NCI-H128 (cell line): Measurements from ENCODE around the gene EIF3D.
A peak's percentile ranks its signal among the peaks of the same experiment; 100 is the strongest.

ENCODE experiments used
- DNase-seq: peaks from one replicate; lab custom pipeline; 2025; ENCODE audit not compliant: unreplicated experiment; lab: John Stamatoyannopoulos, UW

The EIF3D gene

DNA sequence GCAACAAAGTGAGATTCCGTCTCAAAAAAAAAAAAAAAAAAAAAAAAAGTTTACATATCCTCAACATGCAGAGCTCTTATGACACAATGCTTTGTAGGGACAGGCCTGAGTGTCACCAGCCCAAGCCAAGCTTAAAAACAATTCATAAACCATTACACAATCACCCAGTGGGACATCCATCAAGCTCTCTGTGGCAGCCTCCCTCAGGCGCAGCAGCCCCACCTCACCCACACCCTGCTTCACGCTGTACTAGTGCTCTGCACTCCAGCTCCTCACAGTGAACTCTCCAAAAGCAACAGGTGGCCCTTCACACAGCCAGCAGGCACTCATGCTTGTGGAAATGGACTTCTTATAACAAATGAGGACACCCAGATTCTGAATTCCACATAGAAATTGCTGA, 18.6 kb downstream of the EIF3D start:
- no peak for DNase-seq

DNA sequence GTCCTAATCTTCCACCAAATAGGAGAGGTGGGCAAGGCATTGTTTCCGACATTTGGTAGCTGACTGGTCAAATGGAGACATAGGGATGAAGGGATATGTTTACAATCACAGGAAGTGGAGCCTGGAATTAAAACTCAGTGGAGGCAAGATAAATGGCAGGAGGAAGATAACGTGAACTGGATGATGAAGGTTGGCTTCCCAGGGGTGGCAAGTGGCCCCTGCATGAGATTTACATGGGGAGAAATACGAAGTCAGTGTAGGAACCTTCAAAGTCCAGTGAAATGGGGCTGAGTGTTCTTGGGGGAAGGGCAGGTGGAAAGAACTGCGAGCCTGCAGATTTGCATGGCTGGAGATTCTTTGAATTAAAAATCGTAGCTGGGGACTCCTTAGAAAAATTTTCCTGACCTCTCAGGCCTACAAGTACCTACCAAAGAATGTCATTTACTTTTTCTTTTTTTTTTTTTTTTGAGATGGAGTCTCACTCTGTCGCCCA, 21.4 kb downstream of the EIF3D start:
- no peak for DNase-seq

DNA sequence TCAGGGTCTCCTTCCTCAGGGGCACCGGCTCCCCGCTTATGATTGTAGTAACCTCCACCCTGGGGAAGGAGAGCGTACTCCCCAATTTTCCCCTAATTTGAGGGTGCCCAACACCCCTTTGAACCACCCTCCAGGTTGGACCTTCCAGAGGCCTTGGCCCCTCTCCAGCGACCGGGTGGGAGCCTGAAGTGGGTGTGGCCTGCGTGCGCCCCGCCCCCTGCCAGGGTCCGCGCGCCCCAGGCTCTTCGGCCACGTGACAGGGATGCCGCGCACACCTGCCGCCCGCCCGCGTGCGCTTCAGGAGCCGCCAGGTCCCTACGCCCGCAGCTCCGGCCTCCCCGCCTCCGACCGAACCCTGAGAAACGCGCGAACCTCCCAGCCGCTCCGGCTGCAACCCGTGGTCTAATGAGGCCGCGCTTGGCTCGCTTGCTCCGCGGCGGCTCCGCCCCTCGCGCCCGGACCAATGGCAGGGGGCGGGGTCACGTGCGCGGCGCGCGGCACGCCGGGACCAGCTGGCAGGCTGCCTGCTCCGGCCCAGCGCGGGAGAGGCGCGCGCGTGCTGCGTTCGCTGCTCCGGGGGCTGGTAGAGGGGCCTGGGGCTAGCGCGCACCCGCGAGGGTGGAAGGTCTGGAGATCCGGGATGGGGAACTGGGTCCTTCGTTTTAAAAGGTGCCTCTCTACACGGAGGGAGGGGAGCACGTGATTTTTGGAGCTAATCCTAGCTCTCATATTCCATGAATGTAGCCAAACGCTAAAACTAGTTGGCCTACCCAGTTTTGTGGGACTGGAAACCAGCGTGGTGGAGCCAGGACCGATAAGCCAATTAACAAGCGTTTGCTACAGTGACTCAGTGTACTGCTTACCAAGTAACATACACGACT, 22.1 kb downstream of the EIF3D start, which contains the start of gene FOXRED2:
TSS of gene FOXRED2 (minus strand) at position 404 of the 881 bp plus-strand sequence. CDS start 618 bp downstream, outside the sequence.
- peak; percentile 75 for DNase-seq

DNA sequence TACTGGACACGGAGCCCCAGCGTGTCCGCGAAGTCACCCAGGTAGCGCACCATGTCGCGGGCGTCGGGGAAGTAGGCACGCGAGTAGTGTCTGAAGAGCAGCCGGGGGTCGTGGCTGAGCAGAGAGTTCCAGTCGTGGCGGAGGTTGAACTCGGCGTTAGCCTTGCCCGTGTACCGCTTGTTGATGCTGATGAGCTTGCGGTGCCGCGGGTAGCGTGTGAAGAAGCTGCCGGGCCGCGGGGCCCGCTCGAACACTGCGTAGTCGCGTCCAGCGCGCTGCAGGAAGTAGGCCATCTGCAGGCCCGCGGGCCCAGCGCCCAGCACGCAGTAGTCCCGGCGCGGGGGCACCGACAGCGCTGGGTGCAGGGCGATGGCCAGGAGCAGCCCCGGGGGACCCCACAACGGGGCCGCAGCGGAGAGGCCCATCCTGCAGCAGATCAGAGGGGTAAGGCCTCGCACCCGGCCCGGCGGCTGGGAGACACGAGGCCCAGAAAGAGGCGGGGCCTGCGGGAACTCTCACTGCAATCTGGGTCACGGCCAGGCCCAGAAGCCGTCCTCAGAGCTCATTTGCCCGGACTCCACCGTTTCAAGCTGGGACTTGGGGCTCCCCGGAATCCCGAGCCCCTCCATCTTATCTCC, 22.8 kb downstream of the EIF3D start:
- no peak for DNase-seq

DNA sequence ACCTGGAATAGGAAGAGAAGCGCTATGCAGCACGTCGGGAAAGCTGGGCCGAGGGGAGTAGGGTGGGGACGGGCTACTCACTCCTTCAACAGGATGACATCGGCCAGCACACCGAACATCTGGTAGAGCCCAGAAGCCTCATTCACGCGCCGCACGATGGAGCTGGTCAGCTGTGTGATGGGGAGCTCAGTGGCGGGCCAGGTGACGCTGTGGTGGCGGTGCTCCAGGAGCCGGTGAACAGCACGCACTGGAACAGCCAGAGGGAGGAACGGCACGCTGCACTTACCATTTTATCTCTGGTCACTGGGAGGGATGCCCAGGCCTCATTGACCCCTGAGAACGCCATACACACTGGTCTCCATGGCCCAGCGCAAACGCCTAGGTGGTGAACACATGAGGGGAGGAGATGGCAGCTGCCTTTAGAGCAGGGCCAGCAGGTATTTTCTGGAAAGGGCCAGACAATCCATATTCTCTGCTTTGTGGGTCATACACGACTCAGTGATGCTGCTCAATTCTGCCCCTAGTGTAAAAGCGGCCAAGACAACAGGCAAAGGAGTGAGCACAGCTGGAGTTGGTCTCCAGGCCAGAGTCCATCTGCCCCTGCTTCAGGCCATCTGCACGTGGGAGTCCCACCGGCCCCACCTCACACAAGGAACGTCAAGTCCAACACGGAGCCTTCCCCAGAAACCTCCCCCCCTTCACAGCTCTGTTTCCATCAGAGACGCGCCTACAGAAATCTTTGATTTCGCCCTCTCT, 30.9 kb downstream of the EIF3D start:
- no peak for DNase-seq

DNA sequence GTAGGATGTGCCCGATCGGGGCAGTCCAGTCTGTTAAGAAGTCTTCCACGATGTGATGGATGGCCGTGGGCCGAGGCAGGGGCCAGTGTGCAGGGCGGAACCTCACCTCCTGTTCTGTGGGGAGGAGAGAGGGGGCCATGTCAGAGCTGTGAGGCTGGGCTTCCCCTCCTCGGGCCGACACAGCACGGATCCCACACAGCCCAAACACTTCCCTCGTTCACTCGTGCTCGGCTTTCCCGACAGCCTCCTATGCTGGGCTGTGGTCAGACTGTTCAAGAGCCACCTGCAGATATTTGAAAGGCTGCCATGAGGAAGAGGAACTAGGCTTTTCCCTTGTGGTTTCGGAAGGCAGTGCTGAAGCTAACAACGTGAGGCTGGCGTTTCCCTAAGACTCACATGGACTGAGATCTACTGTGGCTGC, 35.3 kb downstream of the EIF3D start:
- no peak for DNase-seq

DNA sequence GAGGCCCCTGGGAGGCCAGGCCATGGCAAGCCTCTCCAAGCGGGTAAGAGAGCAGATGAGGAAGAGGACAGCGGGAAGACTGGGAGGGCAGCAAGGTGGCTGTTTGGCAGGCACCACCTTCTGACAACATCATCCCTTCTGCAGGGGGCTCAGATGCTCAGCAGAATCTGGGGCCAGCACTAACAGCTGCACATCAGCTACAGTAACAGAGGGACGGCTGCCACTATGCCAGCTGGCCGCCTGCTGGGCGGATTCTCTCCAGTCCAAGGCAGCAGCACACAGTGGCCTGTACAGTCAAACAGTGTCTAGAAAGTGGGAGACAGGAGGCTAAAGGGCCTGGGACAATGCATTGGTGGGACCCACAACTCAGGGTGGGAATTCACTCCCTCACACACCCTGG, 36.9 kb downstream of the EIF3D start:
- DNase-seq, result no peak

DNA sequence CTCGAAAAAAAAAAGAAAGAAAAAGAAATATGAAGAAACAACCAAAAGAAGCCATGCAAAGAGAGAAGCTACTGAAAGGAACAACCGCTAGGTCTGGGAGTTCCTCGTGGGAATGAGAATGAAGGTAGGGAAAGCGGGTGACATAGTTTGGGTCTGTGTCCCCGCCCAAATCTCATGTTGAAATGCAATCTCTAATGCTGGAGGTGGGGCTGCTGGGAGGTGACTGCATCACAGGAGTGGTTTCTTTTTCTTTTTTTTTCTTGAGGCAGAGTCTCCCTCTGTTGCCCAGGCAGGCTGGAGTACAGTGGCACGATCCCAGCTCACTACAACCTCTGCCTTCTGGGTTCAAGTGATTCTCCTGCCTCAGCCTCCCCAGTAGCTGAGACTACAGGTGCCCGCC, 37.8 kb downstream of the EIF3D start:
- DNase-seq, result no peak

DNA sequence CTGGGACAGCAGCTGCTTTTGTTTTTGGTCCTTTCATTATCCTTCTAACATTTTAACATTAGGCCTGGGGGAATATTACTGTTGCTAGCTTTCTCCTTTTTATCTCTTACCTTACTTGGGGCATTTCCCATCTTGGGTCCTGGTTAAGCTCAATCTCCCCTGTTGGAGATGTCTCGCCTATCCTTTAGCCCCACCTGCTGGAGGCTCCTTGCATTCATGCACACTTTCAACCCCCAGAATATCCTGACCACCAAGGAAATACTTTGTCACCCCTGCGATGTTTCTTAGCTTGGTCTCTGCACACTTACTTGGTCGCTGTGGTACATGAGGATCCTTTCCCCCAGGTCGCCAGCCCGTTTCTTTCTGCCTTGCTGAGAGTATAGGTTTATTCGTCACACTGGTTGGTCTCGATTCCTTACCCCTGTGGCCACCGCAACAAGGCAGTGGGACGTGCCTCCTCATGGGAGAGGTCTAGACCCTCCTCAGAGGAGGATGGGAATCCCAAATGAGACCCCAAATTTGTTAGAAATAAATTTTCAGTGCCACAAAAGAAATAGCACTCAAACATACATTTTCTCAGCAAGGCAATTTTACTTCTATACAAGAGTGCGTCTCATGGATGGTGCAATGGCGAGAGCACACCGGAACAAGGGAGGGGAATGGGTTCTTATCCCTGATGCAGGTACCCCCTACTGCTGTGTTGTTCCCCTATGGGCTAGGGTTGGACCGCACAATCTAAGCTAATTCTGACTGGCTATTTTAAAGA, 42.2 kb downstream of the EIF3D start:
- DNase-seq, result no peak

DNA sequence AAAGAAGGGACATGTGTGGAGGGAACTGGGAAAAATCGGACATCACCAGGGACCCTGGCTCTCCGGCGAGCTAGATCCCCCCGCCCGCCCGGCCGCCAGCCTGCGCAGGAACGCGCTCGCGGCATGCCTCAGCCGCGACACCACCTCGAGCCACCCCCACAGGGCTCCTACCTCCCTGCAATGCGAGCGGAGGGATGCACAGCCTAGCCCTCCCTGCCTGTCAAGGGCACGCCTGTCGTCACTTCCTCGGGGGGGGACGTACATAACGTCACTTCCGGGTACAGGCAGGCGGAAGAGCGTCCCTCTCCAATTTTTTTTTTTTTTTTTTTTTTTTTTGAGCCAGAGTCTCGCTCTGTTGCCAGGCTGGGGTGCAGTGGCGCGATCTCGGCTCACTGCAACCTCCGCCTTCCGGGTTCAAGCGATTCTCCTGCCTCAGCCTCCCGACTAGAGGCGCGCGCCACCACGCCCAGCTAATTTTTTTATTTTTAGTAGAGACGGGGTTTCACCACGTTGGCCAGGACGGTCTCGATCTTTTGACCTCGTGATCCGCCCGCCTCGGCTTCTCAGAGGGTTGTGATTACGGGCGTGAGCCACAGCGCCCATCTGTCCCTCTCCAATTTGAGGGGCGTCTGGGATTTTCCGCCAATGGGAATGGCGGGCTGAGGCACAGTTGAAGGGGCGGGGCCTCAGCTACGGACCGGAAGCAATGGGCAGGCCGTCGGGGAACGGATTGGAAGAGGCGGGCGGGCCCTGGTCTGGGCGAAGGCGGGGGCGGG, 47.4 kb downstream of the EIF3D start, which contains the start of gene TXN2:
TSS of gene TXN2 (minus strand) at position 248 of the 776 bp plus-strand sequence. CDS start 803 bp downstream, outside the sequence.
- DNase-seq, result peak; percentile 72

DNA sequence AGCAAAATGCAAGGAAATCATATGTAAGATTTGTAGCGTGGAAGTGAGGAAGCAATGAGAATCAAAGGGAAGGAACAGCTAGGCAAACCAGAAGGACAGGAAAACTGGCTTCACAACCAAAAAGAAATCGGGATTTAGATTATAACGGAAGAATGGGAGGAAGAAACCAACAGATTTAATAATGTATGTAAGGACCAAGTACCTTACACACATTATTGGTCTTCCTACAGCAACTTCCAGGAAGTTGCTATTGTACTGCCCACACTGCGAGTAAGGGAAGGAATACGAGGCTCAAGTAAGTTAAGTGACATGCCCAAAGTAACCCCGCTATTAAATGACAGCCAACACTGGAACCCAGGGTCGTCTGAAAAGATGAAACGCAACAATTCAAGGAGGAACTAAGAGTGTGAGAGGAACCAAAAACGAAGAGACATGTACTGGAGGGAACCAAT, 48.0 kb downstream of the EIF3D start:
- DNase-seq, result no peak

DNA sequence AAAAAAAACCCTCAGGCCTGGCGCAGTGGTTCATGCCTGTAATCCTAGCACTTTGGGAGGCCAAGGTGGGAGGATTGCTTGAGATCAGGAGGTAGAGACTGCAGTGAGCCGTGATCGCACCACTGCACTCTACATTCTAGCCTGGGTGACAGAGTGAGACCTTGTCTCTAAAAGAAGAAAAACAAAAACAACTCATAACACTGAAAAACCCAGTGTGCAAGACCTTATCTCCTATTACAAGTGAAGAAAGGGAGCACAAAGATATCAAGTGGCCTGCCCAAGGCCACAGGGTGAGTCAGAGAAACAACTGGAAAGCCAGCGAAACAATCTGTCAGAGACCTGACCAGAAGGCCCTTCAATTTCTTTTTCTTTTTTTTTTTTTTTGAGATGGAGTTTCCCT, 50.0 kb downstream of the EIF3D start:
- DNase-seq, result no peak

DNA sequence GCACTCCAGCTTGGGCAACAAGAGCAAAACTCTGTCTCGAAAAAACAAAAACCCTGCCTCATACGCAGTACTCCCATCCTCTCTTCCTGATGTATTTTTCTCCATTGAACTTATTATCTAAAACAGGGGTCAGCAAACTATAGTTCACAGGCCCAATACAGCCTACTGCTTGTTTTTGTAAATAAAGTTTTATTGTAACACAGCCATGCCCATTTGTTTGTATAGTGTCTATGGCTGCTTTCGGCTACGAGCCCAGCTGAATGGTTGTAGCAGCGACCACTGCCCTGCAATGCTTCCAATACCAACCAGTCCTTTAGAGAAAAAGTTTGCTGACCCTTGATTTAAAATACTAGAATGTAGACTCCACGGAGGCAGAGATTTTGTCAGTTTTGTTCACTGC, 53.6 kb downstream of the EIF3D start:
- DNase-seq, result no peak

DNA sequence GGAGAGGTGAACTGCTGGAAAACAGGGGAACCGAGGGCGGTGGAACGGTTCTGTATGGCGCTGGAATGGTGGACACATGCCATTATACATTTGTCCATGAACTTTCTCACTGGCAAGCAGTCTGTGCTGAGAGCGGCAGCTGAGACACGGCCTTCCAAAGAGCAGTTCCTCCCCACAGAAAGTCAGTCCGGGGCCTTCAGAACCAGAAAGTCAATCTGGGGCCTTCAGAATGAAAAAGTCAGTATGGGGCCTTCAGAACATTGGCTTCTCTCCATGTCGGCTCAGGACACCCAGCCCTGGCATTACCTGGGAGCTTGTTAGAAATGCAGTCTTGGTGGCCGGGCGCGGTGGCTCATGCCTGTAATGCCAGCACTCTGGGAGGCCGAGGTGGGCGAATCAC, 56.3 kb downstream of the EIF3D start:
- DNase-seq, result no peak

DNA sequence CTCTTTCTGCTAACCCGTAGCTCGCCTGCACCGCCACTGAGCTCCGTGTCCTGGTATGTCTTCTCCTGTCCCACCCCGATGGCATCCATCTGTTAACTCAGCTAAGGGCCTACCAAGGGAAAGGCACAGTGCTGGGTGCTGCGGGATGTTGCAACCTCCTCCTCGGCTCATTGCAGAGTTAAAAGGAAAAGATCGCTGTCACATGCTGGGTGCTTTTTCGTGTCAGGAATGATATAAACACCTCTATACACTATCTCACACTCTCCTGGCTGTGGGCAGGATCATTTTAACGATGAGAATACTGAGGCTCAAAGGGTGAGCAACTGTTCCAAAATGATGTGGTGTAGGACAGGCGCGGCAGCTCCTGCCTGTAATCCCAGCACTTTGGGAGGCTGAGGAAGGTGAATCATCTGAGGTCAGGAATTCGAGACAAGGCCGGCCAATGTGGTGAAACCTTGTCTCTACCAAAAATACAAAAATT, 57.6 kb downstream of the EIF3D start:
- no peak for DNase-seq

DNA sequence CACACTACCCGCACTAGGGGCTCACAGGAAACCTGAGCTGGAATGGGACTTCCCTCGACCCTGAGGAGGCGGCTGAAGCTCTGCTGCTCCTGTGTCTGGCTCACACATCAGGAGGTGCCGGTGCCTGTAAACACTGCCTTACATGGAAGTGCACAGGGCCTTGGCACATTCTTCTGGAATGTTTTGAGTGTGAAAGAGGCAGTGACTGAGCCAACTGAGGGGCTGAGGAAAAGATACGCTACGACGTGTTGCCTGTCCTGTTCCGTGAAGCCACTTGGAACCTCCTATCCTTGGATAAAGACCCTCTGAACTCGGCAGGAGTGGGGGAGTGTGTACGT, 58.0 kb downstream of the EIF3D start:
- DNase-seq, result no peak

DNA sequence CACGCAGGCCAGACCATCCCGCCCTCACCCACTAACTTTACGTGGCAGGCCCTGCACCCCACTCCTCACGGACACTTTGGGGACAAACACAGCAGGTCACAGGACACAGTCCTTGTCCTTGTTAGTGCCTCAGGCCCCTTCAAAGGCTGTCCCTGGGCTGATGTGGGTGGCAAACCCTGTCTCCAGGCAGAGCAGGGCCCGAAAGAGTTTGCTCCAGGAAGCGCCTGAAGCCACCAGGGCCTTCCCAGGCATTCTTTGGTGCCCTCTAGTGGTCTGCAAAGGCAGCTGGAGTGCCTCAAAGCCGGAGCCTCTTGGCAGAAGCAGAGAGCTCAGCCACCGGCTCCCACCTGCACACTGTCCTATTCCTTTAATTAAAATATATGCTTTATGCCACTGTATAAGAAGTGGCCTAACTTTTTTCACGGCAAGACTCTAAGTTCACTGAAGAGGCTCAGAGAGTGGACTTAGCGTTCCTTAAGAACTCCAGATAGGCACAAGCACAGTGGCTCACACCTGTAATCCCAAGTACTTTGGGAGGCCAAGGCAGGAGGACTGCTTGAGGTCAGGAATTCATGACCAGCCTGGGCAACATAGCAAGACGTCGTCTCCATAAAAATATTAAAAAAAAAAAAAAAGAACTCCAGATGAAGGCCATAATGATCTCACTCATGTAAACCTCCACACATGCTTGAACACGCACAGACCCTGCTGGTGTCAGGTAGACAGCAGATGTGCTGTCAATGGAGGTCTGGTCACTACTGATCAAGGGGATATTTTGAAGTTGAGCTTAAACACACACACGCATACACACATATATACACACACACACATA, 58.6 kb downstream of the EIF3D start:
- peak; percentile 43 for DNase-seq

DNA sequence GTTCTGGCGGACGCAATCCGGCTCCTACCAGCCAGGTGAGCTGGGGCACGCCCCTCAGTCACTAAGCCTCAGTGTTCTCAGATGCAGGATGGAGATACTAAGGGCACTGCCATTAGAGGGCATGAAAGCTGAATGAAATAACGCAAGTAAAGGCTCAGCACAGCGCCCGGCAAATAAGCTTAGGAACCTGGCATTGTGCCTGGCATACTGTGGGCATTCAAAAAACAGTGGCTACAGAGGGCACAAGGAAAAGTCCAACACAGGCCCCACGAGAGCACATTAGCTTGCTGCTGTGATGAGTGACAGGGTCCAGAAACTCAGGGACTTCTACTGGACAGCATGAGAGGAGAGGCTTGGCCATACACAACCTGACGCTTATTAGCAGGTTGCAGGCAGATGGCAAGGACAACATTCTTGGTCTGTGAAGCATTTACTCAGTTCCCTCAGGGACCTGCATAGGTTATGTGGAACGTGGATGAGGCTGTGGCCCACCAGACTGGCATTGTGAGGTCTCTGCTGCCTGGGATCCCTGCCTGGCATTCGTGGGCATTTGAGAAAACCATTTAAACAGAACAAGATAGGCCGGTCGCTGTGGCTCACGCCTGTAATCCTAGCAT, 59.8 kb downstream of the EIF3D start:
- DNase-seq, result no peak
